Measurements from ENCODE around the gene PIP.
"Not testable (repeated sequence)": the region's sequence is repeated elsewhere in the genome, so short reads cannot be mapped to it uniquely, and the experiment has no call there.

The PIP gene, protein sequence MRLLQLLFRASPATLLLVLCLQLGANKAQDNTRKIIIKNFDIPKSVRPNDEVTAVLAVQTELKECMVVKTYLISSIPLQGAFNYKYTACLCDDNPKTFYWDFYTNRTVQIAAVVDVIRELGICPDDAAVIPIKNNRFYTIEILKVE

DNA sequence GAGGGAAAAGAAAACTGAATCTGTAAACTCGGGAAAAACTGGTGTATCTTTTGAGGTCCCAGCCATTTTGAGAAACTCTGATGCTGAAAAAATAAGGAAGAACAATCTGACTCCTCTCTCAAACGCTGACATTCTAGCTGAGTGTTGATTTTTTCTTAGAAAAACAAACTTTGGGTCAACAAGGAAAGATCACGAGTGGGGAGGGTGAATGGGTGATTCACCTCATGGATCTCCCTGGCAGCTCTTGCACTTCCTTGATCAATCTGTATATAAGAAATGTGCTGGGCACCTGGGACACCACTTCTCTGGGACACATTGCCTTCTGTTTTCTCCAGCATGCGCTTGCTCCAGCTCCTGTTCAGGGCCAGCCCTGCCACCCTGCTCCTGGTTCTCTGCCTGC is at the start of gene PIP:
PIP (plus strand) TSS at position 297 of the 400 bp plus-strand sequence; CDS start at position 337, 40 bp downstream.
- DNase-seq = no peak

- DNase-seq = no peak
Observed at GRCh38 chr7:143085109-143085508, 46.8 kb upstream of the PIP start.

GRCh38 chr7:143085610-143086009 is 46.3 kb upstream of the PIP start:
- DNase-seq = not testable (repeated sequence)

GRCh38 chr7:143088549-143089231 is 43.2 kb upstream of the PIP start:
- not testable (repeated sequence) for DNase-seq

DNA sequence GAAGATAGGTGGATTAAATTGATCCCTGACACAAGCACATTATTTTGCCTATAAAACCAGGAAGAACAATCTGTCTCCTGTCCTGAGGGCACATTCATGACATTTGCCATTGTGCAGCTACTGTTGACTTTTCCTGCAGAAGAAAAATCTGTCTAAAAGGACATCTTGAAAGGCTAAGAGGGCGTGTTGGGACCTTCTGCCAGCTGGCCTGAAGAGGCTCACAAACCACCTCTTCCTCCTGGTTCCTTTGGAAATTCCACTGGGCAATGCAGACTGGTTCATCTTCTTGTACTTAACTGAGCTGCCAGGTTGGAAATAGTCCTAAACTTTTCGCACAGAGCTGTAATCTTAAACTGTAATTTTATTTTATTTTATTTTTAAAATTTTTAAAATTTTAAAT is 35.7 kb upstream of the PIP start:
- DNase-seq = no peak

DNA sequence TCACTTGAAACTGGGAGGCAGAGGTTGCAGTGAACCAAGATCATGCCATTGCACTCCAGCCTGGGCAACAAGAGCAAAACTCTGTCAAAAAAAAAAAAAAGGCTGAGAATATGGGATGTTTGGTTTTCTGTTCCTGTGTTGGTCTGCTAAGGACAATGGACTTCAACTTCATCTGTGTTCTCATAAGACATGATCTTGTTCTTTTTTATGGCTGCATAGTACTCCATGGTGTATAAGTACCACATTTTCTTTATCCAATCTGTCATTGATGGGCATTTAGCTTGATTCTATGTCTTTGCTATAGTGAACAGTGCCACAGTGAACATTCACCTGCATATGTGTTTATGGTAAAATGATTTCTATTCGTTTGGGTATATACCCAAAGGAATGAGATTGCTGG is 32.3 kb upstream of the PIP start:
- not testable (repeated sequence) for DNase-seq

- no peak for DNase-seq
Observed at GRCh38 chr7:143104759-143105158, 27.1 kb upstream of the PIP start.

DNA sequence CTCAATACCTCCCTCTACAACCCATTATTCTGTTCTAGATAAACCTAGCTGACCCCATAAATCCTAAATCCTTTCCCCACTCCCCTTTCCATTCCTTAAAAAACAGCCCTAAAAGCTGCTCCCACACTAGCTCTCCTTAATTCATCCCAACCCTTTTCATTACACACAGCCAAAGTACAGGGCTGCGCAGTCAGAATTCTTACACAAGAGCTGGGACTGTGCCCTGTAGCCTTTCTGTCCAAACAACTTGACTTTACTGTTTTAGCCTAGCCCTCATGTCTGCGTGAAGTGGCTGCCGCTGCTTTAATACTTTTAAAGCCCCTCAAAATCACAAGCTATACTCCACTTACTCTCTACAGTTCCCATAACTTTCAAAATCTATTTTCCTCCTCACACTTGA is 23.9 kb upstream of the PIP start:
- DNase-seq = not testable (repeated sequence)

- no peak for DNase-seq
Observed at GRCh38 chr7:143117395-143117794, 14.5 kb upstream of the PIP start.

DNA sequence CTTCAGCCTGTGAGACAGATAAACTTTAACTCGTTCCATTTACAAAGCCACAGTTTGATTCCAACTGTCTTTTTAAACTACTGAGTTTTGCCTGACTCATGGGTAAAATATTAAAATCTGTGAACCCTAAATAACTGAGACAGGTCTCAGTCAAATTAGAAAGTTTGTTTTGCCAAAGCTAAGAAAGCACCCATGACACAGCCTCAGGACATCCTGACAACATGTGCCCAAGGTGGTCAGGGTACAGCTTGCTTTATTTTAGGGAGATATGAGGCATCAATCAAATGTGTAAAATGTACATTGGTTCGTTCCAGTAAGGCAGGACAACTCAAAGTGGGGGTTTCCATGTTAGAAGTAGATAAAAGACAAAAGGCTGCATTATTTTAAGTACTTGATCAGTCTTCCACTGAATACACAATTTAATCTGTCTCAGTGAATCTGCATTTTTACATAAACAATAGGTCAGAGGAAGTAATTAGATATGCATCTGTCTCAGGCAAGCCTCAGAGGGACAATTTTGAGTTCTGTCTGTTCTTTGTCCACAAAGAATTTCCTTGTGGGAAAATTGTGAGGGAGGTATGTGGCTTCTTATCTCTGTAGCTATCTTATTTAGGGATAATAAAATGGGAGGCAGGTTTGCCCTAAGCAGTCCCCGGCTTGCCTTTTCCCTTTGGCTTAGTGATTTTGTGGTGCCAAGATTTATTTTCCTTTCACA is 11.0 kb upstream of the PIP start:
- DNase-seq = no peak

DNA sequence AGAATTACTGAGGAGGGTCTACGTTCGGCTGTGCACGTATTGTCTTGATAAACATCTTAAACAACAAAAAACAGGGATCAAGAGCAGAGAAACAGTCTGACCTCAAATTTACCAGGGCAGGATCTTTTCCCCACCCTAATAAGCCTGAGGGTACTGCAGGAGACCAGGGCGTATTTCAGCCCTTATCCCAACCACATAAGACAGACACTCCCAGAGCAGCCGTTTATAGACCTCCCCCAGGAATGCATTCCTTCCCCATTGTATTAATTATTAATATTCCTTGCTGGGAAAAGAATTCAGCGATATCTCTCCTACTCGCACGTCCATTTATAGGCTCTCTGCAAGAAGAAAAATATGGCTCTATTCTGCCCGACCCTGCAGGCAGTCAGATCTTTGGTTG is 8.6 kb upstream of the PIP start:
- not testable (repeated sequence) for DNase-seq

DNA sequence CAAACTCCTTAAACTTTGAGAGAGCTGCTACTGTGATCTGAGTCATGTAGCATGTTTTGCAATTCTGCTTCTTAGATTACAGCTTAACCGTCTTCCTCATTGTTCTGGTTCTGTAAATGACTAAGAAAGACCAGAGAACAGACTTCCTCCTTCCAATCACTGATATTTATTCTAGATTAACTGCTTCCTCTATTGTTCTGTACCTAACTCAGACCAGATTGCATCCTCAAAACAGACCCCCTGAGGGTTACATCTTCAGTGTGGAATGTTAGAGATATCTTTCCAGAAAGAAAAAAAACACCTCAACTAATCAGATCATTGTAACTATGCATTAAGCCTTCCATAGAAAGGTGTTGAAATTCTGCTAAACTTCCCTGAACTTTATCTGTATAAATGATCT is 5.7 kb upstream of the PIP start:
- no peak for DNase-seq

DNA sequence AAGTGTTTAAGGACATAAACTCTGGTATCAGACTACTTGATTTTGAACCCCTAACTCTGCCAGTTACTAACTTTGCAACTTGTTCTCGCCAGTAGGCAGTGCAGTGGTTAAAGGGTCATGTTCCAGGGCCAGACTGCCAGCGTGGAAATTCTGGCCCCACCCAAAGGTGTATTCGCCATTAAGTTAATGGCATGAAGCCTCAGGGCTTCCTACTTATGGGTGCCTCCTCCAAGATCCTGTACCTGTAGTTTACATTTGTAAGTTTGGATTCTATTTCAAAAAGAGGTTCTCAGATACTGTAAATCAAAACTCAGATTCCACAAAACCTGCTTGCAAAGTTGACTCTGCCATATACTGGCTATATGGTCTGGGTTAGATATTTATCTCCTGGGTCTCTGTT is 2.8 kb upstream of the PIP start:
- DNase-seq = no peak

- DNase-seq = no peak
Observed at GRCh38 chr7:143129477-143129876, 2.4 kb upstream of the PIP start.

DNA sequence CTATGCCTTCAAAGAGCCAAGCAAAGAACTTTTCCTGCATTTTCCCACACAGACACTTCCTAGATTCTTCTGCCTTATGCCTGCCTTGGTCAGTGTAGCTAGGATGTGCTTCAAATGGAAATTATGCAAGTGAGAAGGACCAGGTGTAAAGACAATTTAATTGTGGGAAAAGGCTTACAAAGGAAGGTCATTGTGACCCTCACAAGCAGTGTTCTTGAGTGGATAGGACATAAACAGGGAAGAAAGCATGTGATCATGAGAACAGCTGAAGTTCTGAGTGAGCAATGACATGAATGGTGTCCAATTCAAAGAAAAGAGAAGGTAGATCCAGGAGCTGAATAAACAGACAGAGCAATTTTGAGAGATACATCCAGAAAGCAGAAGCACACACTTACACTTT is 1.3 kb upstream of the PIP start:
- no peak for DNase-seq

DNA sequence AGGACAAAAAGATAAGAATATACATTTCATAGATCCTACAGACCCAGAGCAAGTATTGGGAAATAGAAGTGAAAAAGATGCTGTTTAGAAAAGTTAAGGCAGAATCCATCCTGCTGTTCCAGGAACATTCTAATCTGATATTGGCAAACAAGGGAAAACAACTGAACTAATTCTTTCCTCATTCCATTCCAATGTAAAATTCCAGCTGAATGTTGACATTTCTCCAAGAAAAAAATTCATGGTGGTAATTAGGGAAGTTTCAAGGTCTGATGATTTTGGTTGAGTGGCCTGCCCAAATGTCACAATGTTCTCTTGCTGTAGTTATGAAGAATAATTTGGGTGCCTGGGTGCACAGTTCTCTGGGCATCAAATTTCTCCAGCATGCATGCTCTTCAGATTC is 15.2 kb downstream of the PIP start:
- DNase-seq = no peak

GRCh38 chr7:143148050-143148449 is 16.2 kb downstream of the PIP start:
- no peak for DNase-seq

- DNase-seq = no peak
Observed at GRCh38 chr7:143148651-143149050, 16.8 kb downstream of the PIP start.

DNA sequence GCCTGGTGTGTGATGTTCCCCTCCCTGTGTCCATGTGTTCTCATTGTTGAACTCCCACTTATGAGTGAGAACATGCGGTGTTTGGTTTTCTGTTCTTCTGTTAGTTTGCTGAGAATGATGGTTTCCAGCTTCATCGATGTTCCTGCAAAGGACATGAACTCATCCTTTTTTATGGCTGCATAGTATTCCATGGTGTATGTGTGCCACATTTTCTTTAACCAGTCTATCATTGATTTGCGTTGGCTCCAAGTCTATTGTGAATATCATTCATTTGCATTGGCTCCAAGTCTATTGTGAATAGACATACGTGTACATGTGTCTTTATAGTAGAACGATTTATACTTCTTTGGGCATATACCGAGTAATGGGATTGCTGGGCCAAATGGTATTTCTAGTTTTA is 18.8 kb downstream of the PIP start:
- DNase-seq = not testable (repeated sequence)

DNA sequence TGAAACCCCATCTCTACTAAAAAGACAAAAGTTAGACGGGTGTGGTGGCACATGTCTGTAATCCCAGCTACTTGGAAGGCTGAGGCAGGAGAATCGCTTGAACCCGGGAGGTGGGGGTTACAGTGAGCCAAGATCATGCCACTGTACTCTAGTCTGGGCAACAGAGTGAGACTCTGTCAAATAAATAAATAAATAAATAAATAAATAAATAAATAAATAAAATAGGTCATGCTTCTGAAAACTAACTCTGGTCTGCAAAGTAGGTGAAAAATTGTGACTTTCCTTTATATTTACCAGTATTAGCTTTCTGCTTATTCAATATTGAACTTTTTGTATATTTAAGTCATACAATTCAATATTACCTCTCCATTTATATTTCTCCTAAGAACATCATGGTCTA is 26.7 kb downstream of the PIP start:
- DNase-seq = not testable (repeated sequence)

GRCh38 chr7:143171697-143172096 is 39.8 kb downstream of the PIP start:
- DNase-seq = no peak

GRCh38 chr7:143172354-143172753 is 40.5 kb downstream of the PIP start:
- DNase-seq = peak; percentile 47

- no peak for DNase-seq
Observed at GRCh38 chr7:143176128-143176527, 44.3 kb downstream of the PIP start.

GRCh38 chr7:143177374-143178119 is 45.7 kb downstream of the PIP start:
- DNase-seq = no peak

Data from femur (tissue), 1 donor.